Measurements from ENCODE around the gene MET.
A peak's percentile ranks its signal among the peaks of the same experiment; 100 is the strongest.
"Not testable (repeated sequence)": the region's sequence is repeated elsewhere in the genome, so short reads cannot be mapped to it uniquely, and the experiment has no call there.

Gene MET

DNA sequence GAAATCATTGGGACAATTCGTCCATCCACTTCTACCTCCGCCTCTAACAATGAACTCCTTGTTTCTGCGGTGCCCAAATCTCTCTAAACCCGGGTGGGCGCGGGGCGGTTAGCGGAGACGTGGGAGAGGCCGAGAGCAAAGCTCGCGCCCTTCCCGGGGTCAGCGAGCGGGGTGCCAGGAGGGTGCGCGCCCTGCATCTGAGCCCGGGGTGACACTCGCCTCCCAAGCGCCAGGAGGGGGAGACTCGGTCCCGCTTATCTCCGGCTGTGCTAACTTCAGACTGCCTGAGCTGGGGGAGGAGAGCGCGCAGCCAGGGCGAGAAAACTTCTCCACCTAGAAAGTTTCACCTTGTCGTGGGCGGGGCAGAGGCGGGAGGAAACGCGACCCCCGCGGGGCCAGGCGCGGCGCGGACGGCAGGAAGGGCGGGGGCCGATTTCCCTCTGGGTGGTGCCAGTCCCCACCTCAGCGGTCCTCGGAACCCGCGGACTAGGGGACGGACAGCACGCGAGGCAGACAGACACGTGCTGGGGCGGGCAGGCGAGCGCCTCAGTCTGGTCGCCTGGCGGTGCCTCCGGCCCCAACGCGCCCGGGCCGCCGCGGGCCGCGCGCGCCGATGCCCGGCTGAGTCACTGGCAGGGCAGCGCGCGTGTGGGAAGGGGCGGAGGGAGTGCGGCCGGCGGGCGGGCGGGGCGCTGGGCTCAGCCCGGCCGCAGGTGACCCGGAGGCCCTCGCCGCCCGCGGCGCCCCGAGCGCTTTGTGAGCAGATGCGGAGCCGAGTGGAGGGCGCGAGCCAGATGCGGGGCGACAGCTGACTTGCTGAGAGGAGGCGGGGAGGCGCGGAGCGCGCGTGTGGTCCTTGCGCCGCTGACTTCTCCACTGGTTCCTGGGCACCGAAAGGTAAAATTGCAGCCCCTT, at the start of gene MET:
Gene MET (plus strand): TSS at position 516 of the 915 bp plus-strand sequence. CDS start 26,889 bp downstream, outside the sequence.
- no peak for DNase-seq (ENCODE audit: low spot score)

GRCh38 chr7:116626886-116627285, 45.1 kb upstream of the MET start:
- no peak for DNase-seq (ENCODE audit: low spot score)

DNA sequence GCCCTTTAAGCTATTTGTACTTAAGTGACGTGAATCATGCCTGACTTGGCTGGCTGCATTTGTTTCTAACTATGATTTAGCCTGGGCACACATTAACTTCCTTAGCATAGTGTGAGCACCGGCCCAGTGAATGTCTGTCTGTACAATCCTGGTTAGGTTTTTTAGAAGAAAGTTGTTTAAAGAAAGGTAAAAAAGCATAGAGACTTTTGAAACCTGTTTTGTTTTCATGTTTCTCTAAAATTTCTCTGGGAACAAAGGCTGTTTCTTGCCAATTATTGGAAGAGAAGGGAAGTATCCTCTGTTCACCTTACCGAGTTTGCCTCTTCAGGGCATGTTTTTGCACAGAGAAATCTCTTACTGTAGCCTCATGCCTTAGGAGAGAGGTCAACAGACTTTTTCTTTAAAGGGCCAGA, 42.9 kb upstream of the MET start:
- no peak for DNase-seq (ENCODE audit: low spot score)

GRCh38 chr7:116630357-116630756, 41.6 kb upstream of the MET start:
- peak; percentile 15 for DNase-seq (ENCODE audit: low spot score)

DNA sequence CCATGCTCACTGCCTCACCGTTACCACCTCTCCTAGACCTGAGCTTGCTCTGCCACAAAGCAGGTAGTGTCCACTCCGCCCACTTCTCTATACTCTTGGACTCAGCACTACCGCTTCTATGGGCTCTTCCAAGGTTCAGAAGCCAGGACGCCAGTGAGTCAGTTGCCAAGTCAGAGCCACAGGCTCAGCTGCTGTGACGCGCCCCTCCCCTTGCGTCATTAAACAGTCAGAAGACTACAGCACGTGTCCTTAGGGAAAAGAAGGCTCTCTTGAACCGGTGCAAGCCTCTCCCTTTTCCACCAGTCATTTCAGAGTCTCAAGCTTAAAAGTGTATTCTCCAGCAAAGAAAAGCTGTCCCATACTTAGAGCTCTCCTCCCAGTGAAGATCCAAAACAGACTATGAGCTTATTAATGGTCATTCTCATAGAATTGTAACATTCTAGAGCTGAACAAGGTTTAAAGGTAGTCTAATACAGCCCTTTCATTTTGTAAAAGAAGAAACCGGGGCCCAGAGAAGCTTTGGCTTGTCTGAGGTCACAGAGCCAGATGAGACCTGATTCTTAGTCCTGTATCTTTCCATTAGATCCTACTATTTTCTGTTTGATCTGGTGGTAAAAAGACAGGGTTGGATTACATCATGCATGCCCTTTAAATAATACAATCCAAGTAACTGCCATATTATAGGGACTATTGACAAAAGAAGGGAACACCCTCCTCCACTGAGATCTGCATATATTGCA, 40.9 kb upstream of the MET start:
- no peak for DNase-seq (ENCODE audit: low spot score)

- DNase-seq (ENCODE audit: low spot score): no peak
These were observed 40.3 kb upstream of the MET start for GRCh38 chr7:116631676-116632075.

DNA sequence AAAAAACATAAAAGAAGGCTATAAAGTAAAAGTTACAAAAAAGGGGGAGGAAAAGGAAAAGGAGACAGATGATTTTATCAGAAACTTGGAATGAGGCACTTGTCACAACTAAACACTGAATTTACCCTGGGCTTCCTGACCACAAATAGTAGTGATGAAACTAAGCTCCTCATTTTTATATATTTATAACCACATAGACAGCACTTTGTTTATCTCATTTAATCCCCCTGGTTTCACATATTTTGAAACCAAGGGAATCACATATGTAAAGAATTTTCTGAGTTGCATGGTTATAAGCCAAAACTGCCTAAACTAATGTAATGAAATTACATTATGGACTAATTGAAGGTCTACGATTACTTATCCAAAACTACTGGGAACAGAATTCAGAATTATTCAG, 39.6 kb upstream of the MET start:
- DNase-seq (ENCODE audit: low spot score): no peak

DNA sequence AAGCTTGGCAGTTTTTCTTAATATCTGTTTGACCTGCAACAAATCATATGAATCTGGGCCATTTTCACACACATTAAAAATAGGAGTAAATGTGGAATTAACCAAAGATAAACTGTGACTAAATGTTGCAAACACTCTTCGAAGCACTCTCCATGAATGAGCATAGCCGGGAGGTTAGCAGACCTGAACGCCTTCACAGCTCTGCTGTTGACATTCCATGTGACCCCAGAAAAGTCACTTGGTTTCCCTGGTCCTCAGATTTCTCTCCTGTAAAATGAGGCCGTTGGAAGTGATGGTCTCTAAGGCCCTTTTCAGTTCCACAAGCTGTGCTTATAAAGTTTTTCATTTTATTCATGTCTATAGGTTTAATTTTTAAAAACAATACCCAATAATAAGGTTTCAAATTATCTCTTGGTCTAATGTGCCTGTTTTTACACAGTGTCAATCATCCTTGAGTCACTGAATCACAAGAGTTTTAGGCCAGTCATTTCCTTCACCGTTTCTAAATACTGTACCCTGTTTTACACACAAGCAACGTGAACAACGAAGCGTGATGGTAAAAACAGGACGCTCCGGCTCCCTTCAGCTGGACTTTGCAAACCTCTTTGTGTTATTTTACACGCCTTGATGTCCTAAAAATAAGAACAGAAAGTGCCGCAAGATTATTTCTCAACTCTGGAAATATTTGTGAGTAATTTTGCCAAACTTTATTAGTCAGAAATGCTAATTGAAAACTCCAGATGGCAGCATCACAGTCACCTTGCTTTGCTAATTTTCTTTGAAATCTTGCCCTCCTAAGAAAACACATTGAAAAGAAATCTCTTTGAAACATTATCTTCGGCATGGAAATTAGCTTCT, 38.6 kb upstream of the MET start:
- peak; percentile 23 for DNase-seq (ENCODE audit: low spot score)

DNA sequence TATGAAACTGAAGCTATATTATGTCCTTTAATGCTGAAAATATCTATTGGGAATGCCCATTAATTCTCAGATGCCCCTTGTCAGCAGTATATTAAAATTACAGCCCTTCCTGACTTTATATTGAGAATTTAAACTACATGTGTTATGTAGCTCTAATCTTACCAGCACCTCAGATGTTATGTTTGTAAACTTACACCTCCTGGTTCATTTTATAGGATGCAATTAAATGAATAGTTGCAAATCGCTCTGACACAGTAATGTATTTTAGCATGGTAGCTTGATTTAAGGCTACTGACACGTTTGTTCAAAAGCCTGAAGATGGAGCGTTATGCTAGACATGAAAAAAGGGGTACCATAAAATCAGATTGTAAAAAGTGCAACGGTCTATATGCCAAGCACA, 35.0 kb upstream of the MET start:
- no peak for DNase-seq (ENCODE audit: low spot score)

DNA sequence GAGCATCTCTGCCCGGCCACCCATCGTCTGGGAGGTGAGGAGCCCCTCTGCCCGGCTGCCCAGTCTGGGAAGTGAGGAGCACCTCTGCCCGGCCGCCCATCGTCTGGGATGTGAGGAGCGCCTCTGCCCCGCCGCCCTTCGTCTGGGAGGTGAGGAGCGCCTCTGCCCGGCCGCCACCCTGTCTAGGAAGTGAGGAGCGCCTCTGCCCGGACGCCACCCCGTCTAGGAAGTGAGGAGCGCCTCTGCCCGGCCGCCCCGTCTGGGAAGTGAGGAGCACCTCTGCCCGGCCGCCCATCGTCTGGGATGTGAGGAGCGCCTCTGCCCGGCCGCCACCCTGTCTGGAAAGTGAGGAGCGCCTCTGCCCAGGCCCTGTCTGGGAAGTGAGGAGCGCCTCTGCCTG, 33.4 kb upstream of the MET start:
- not testable (repeated sequence) for DNase-seq (ENCODE audit: low spot score)

DNA sequence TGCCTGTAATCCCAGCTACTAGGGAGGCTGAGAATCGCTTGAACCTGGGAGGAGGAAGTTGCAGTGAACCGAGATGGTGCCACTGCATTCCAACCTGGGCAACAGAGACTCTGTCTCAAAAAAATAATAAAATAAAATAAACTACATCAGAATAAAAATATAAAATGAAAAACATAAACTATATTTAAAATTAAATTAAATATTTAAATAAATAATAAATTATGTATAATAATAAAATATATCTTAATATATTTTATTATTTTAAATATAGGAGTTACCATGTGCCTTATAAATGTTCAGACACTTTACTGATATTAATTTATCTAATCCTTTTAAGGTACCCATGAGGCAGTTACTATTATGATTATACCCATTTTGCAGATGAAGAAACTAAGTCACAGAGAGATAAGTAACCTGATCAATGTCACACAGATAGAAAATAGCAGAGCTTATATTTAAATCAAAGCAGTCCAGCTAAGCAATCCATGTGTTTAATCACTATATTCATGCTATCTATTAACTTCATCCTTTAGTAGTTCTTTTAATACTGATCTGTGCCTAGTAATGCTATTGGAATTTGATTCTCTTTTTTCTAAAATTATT, 30.3 kb upstream of the MET start:
- no peak for DNase-seq (ENCODE audit: low spot score)

GRCh38 chr7:116643148-116643547, 28.8 kb upstream of the MET start:
- DNase-seq (ENCODE audit: low spot score): not testable (repeated sequence)

DNA sequence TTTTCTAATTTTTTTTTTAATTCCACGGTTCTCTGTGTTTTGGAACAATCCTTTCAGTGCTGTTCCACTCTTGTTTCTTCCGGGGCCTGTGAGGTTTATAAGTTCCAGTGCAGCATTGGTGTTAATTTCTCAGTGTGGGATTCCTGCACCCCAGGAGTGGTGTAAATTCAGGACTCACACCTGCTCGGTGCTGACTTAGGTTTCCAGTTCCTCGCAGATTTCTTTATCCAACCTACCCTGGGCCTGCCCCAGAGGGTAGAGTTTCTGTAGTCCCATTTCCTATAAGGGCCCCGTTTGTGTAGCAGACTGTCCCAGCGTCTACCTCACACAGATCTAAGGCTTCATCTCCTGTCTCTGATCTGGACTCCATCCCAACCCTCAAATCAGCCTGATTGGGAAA, 27.4 kb upstream of the MET start:
- no peak for DNase-seq (ENCODE audit: low spot score)

GRCh38 chr7:116647290-116647689, 24.7 kb upstream of the MET start:
- no peak for DNase-seq (ENCODE audit: low spot score)

- no peak for DNase-seq (ENCODE audit: low spot score)
These were observed 24.1 kb upstream of the MET start for GRCh38 chr7:116647861-116648260.

GRCh38 chr7:116650436-116650835, 21.6 kb upstream of the MET start:
- no peak for DNase-seq (ENCODE audit: low spot score)

GRCh38 chr7:116652793-116653192, 19.2 kb upstream of the MET start:
- DNase-seq (ENCODE audit: low spot score): no peak

DNA sequence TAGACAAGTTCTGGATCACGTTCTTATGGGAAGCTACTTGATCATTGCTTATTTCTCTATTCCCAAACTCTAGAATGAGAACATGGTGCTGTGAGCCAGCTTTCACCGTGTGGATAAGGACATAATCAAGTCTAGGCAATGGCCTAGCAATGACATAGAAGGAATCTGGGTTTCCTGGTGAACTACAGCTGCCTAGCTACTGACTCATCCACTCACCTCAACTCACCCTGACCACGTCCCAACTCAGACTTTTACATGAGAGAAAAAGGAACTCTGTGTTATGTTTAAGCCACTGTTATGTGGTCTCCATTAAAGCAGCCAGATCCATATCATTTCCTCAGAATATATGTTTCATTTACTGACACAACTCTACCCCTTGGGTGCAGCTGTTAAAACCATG, 18.8 kb upstream of the MET start:
- no peak for DNase-seq (ENCODE audit: low spot score)

GRCh38 chr7:116653646-116654045, 18.4 kb upstream of the MET start:
- DNase-seq (ENCODE audit: low spot score): no peak

- not testable (repeated sequence) for DNase-seq (ENCODE audit: low spot score)
These were observed 12.7 kb upstream of the MET start for GRCh38 chr7:116659248-116659647.

DNA sequence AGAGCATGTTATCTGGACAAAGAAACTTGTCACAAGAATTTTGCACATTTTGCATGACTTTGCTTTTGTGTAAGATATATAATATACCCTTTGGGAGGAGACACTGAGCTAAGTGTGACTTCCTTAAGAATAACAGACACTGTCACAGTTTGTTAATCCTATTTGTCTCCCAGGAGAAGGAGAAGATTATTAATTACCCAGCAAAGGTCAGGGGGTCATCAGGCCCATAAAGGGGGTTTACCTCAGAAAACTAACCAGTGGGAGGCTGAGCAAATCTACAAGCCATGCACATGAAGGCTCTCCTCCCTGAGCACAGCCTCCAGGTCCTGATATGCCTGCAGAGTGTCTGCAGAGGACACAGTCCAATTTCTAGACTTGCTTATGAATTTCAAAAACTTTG, 10.1 kb upstream of the MET start:
- no peak for DNase-seq (ENCODE audit: low spot score)

- no peak for DNase-seq (ENCODE audit: low spot score)
These were observed 8.3 kb upstream of the MET start for GRCh38 chr7:116663744-116664143.

All from NAMALWA (cell line).